Sigmoid colon (tissue), 7 donors: Measurements from ENCODE around the gene HIRA. TPM values are rescaled to one million over a fixed set of nuclear protein-coding genes. Genes with fewer than 3 reads are reported as not detected.

Source experiments
- DNase-seq: peaks from one replicate; pipeline ENCODE4 v3.0.0-alpha.2; 2019
- H3K27ac ChIP-seq, 4 donors: fragments of 200-600 bp; sonication (generic); one replicate each; pipeline ENCODE4 v1.5.1; 2016 to 2019; ENCODE audit warnings: mild to moderate bottlenecking in 1 of 4
- H3K27me3 ChIP-seq, 3 donors: fragments of 200-600 bp; sonication (generic); one replicate each; pipeline ENCODE4 v1.5.1; 2019; ENCODE audit warnings: mild to moderate bottlenecking in 1 of 3
- H3K36me3 ChIP-seq, 4 donors: fragments of 200-600 bp; sonication (generic); one replicate each; pipeline ENCODE4 v1.5.1; 2016 to 2019
- H3K4me1 ChIP-seq, 4 donors: fragments of 200-600 bp; sonication (generic); one replicate each; pipeline ENCODE4 v1.5.1; 2017 to 2019
- H3K4me3 ChIP-seq, 4 donors: fragments of 200-600 bp; sonication (generic); one replicate each; pipeline ENCODE4 v1.5.1; 2017 to 2019; ENCODE audit warnings: mild to moderate bottlenecking in 2 of 4, moderate library complexity in 1 of 4
- H3K9me3 ChIP-seq, 4 donors: fragments of 200-600 bp in 3 of 4; sonication (generic) in 3 of 4; one replicate each; pipeline versions ENCODE4 v1.5.1 to v1.6.1; 2013 to 2019
- EP300 ChIP-seq, 4 donors: sonication (generic); formaldehyde crosslinking; IDR thresholded peaks; one replicate each; pipeline ENCODE4 v1.6.1; 2017; ENCODE audit warnings: antibody characterized with exemption in 4 of 4
- POLR2A ChIP-seq, 2 donors: fragments of 450-650 bp; IDR thresholded peaks; one replicate each; pipeline ENCODE4 v1.6.1; 2016; ENCODE audit warnings: antibody characterized with exemption in 2 of 2, mild to moderate bottlenecking in 2 of 2, moderate library complexity in 2 of 2
- POLR2AphosphoS5 ChIP-seq, 4 donors: sonication (generic); formaldehyde crosslinking; IDR thresholded peaks; one replicate each; pipeline ENCODE4 v1.6.1; 2017; ENCODE audit warnings: antibody characterized with exemption in 4 of 4
- WGBS, 2 donors: extraction: QIAGEN DNeasy Blood & Tissue Kit; methylation state at CpG; one replicate each; pipeline ENCODE4 v1.1.7; 2013; 5-methylcytosine and 5-hydroxymethylcytosine counted together
- intact Hi-C: fragments of 100-400 bp; cut with DNase I; formaldehyde crosslinking; loops from one replicate; pipeline ENCODE4 v1.15.1; 2023
- polyA plus RNA-seq, 3 donors: library from polyadenylated mRNA; stranded (reverse); fragments of 200-250 nt; gene quantifications; one replicate each; pipeline ENCODE4 v1.2.3, GENCODE V29; 2013
- total RNA-seq, 4 donors: library from RNA; depleted of rRNA; stranded (reverse); fragments of >200 nt; gene quantifications; one replicate each; pipeline ENCODE4 v1.1.0, GENCODE V29; 2016
- TF ChIP-seq, protein P1 (sequence below), 4 experiments: fragments of 450-650 bp in 3 of 4; fragments of 200-600 bp in 1 of 4; IDR thresholded peaks; one replicate each; pipeline ENCODE4 v1.5.1; 2016 to 2019; ENCODE audit warnings: antibody characterized with exemption in 4 of 4, mild to moderate bottlenecking in 3 of 4, moderate library complexity in 2 of 4
- donor health status: healthy with polysubstance abuse.
- donor health status: Bipolar disorder and iron deficiency.
- donor health status: healthy.

HIRA gene
- total and polyA plus RNA-seq, 7 donors = 11.1 to 25.0 (median 15.3) TPM

DNA sequence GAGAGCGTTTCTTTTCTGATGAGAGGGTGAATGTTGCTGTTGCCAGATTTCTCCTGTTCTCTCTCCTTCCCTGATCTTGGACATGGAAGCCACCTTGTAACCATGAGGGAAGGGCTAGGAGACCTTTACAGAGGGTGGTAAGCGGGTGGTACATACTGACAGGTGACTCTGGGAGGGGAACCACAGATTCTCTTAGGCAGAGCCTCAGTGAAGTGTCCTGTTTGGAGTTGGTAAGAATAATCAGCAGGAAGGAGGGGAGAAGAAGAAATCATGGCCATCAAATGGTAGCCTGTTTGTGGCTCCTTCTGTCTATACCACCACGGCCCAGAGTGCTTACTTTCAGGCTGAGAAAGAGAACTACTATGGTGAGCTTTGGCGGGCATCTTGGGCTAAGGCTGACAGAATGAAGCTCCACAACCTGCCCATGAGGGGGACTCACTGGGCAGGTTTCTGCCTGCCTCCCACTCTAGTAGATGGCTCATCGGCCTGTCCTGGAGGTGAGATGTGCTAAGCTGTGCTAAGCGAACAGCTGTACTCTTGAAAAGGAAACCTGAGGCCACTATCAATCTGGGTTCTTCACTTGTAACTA is 84.8 kb downstream of the HIRA start:
- H3K36me3 ChIP-seq = peaks cover 12 to 85% (median 33%) of the 10 kb centered on the region in 4 donors
- TF ChIP-seq, protein P1, sequence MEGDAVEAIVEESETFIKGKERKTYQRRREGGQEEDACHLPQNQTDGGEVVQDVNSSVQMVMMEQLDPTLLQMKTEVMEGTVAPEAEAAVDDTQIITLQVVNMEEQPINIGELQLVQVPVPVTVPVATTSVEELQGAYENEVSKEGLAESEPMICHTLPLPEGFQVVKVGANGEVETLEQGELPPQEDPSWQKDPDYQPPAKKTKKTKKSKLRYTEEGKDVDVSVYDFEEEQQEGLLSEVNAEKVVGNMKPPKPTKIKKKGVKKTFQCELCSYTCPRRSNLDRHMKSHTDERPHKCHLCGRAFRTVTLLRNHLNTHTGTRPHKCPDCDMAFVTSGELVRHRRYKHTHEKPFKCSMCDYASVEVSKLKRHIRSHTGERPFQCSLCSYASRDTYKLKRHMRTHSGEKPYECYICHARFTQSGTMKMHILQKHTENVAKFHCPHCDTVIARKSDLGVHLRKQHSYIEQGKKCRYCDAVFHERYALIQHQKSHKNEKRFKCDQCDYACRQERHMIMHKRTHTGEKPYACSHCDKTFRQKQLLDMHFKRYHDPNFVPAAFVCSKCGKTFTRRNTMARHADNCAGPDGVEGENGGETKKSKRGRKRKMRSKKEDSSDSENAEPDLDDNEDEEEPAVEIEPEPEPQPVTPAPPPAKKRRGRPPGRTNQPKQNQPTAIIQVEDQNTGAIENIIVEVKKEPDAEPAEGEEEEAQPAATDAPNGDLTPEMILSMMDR (IDR thresholded peaks at IDR 0.05) = no peak
- 97 to 98% methylated on average over 6 of the region's 6 CpGs for WGBS, 2 donors
- intact Hi-C loops = no loop called here
- no peak overlapping the region for H3K4me3 ChIP-seq
- H3K9me3 ChIP-seq = no peaks in the 10 kb centered on the region
- DNase-seq = no peak
- H3K27me3 ChIP-seq = no peaks in the 10 kb centered on the region
- H3K27ac ChIP-seq = no peak overlapping the region
- no peaks in the 10 kb centered on the region for H3K4me1 ChIP-seq

DNA sequence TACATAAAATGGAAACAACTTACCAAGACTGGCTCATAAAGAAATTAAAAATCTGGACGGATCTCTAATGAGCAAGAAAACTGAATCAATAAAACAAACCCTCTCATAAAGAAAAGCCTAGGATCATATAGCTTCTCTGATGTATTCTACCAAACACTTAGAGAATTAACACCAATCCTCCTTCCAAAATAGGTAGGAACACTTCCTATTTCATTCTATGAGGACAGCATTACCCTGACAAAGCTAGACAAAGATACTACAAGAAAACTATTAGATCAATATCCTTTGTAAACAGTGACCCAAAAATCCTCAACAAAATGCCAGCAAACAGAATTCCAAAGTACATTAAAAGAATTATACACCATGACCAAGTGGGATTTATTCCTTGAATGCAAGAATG is 87.1 kb downstream of the HIRA start:
- no peak overlapping the region for H3K27ac ChIP-seq
- intact Hi-C loops = no loop called here
- TF ChIP-seq POLR2AphosphoS5 (IDR thresholded peaks at IDR 0.05) = no peak
- TF ChIP-seq EP300 (IDR thresholded peaks at IDR 0.05) = no peak
- TF ChIP-seq, protein P1 (IDR thresholded peaks at IDR 0.05) = no peak
- TF ChIP-seq POLR2A (IDR thresholded peaks at IDR 0.05) = no peak
- no peaks in the 10 kb centered on the region for H3K27me3 ChIP-seq
- H3K4me3 ChIP-seq = no peak overlapping the region
- DNase-seq = no peak
- H3K4me1 ChIP-seq = no peaks in the 10 kb centered on the region
- 63 to 83% methylated on average over 1 of the region's 1 CpG for WGBS, 2 donors
- peaks cover 0 to 84% (median 19%) of the 10 kb centered on the region in 4 donors for H3K36me3 ChIP-seq
- no peaks in the 10 kb centered on the region for H3K9me3 ChIP-seq

DNA sequence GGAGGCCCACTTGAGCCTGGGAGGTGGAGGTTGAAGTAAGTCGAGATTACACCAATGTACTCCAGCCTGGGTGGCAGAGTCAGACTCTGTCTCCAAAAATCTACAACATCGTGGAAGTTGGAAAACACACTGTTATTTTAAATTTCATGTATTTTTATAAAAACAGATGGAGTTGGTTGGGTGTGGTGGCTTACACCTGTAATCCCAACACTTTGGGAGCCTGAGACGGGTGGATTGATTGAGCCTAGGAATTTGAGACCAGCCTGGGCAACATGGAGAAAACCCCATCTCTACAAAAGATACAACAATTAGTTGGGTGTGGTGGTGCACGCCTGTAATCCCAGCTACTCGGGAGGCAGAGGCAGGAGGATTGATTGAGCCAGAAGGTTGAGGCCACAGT is 88.1 kb downstream of the HIRA start:
- intact Hi-C loops = no loop called here
- Histone ChIP-seq H3K4me1 (no peaks in the 10 kb centered on the region), H3K4me3 (no peak overlapping the region), H3K27ac (no peak overlapping the region), H3K9me3 (no peaks in the 10 kb centered on the region), H3K36me3 (peaks cover 0 to 83% (median 21%) of the 10 kb centered on the region in 4 donors), H3K27me3 (no peaks in the 10 kb centered on the region)
- no peak for TF ChIP-seq EP300 (IDR thresholded peaks at IDR 0.05)
- no peak for TF ChIP-seq POLR2A (IDR thresholded peaks at IDR 0.05)
- TF ChIP-seq, protein P1 (IDR thresholded peaks at IDR 0.05) = no peak
- no peak for TF ChIP-seq POLR2AphosphoS5 (IDR thresholded peaks at IDR 0.05)
- no peak for DNase-seq
- 97 to 98% methylated on average over 5 of the region's 5 CpGs for WGBS, 2 donors

DNA sequence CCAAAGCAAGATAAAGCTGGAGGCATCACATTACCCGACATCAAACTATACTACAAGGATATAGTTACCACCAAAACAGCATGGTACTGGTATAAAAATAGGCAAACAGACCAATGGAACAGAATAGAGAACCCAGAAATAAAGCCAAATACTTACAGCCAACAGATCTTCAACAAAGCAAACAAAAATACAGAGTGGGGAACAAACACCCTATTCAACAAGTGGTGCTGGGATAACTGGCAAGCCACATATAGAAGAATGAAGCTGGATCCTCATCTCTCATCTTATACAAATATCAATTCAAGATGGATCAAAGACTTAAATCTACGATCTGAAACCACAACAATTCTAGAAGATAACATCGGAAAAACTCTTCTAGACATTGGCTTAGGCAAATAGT is 90.0 kb downstream of the HIRA start:
- WGBS, 2 donors = 94 to 97% methylated on average over 3 of the region's 3 CpGs
- DNase-seq = no peak
- Histone ChIP-seq H3K36me3 (peaks cover 0 to 80% (median 22%) of the 10 kb centered on the region in 4 donors), H3K4me1 (no peaks in the 10 kb centered on the region), H3K27ac (no peak overlapping the region), H3K4me3 (no peak overlapping the region), H3K9me3 (peaks cover 0 to 12% (median 3%) of the 10 kb centered on the region in 4 donors), H3K27me3 (no peaks in the 10 kb centered on the region)
- intact Hi-C loops = no loop called here
- TF ChIP-seq POLR2AphosphoS5 (IDR thresholded peaks at IDR 0.05) (no peak), EP300 (IDR thresholded peaks at IDR 0.05) (no peak), POLR2A (IDR thresholded peaks at IDR 0.05) (no peak)
- TF ChIP-seq, protein P1 (IDR thresholded peaks at IDR 0.05) = no peak

DNA sequence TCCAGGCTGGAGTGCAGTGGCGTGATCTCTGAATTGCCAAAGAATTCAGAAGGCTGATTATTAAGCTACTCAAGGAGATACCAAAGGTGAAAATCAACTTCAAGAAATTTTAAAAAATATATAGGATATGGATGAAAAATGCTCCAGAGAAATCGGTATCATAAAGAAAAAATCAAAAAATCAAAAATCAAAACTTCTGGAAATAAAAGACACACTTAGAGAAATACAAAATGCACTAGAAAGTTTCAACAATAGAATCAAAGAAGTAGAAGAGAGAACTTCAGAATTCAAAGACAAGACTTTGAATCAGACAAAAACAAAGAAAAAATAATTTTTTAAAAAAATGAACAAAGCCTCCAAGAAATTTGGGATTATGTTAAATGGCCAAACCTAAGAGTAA is 94.4 kb downstream of the HIRA start:
- no peak for TF ChIP-seq POLR2A (IDR thresholded peaks at IDR 0.05)
- TF ChIP-seq EP300 (IDR thresholded peaks at IDR 0.05) = no peak
- TF ChIP-seq POLR2AphosphoS5 (IDR thresholded peaks at IDR 0.05) = no peak
- TF ChIP-seq, protein P1 (IDR thresholded peaks at IDR 0.05) = no peak

More for the DNA sequence above, 94.4 kb downstream of the HIRA start:
- WGBS, 2 donors = 99% methylated on average over 2 of the region's 2 CpGs
- Histone ChIP-seq H3K4me1 (no peaks in the 10 kb centered on the region), H3K36me3 (peaks cover 0 to 77% (median 18%) of the 10 kb centered on the region in 4 donors), H3K27ac (no peak overlapping the region), H3K9me3 (peaks cover 0 to 13% (median 6%) of the 10 kb centered on the region in 4 donors), H3K4me3 (no peak overlapping the region), H3K27me3 (no peaks in the 10 kb centered on the region)
- DNase-seq = no peak
- intact Hi-C loops = no loop called here
